Astrocyte (in vitro differentiated cells and primary cell): Measurements from ENCODE around the gene MICALL2.

Source experiments
- CTCF ChIP-seq: IDR thresholded peaks from 2 replicates; pipeline ENCODE4 v1.5.1; 2011; ENCODE audit warnings: low read depth, mild to moderate bottlenecking, inconsistent platforms, low read length, moderate library complexity; ENCODE audit not compliant: insufficient read depth
- EZH2 ChIP-seq: IDR thresholded peaks from 2 replicates; pipeline ENCODE4 v1.6.1; 2012; ENCODE audit warnings: mild to moderate bottlenecking, low read length, inconsistent platforms; ENCODE audit not compliant: insufficient read depth

DNA sequence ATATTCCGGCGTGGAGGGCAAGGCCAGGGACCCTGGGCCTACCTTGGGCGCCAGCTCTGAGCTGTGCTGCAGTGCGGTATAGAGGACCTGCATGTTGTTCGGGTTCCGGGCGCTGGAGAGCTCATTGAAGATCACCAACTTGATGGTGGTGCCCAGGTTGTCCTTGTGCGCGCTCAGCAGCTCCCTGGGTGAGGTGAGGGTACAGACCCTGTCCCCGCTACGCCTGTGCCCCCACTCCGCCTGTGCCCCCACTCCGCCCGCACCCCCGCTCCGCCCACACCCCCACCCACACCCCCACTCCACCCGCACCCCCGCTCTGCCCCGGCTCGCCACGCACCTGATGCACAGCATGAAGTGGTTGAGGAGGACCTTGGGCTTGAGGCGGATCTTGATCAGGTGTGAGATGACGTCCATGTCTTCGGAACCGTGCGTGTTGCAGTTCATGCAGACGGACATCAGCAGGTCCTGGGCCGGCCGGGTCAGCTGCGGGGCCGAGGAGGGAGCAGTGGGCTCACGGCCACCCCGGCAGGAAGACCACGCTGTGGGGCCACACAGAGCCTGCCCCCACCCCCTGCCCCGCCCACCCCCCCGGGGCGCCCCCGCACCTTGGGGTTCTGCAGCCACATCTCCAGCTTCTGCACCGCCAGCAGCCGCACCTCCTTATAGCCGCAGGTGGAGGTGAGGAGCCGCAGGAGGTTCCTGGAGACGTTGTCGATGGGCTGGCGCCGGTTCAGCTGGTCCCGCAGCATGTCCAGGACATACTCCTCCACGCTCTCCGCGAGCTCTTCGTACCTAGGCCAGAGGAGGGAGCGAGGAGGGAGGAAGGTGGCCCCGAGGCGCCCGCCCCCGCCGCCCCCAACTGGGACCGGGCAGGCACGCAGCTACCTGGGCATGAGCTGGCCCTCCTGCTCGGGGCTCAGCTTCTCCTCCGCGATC is 39.4 kb upstream of the MICALL2 start:
- TF ChIP-seq CTCF (no peak), EZH2 (no peak)
